Liver (tissue), 2 donors: ENCODE data around the gene RASGRP2.

ENCODE experiments used
- CTCF ChIP-seq: fragments of 150-350 bp; IDR thresholded peaks from 2 replicates; pipeline ENCODE4 v1.5.1; 2017; ENCODE audit warnings: improper control_type of control experiment, low read depth, low read length; ENCODE audit not compliant: missing input control
- REST ChIP-seq: IDR thresholded peaks from 2 replicates; pipeline ENCODE4 v1.6.1; 2016; ENCODE audit warnings: antibody characterized with exemption, mild to moderate bottlenecking
- donor health status: healthy.

GRCh38 chr11:64787526-64788320 lies 43.8 kb upstream of the RASGRP2 start:
- TF ChIP-seq CTCF (peak; percentile 63), REST (no peak)
